ENCODE results near the gene BTBD9. TPM values are rescaled to one million over a fixed set of nuclear protein-coding genes. Genes with fewer than 3 reads are reported as not detected.

The BTBD9 gene
- total RNA-seq, 1 experiment from 2014 or later: 8.9 TPM

- H3K9me3 ChIP-seq (ENCODE audit: control insufficient read depth, low read depth, low read length): no peaks in the 10 kb centered on the region
These were observed 140.1 kb downstream of the BTBD9 start for GRCh38 chr6:38499529-38500096.

More at GRCh38 chr6:38499529-38500096, 140.1 kb downstream of the BTBD9 start:
- Histone ChIP-seq H2BK5ac (ENCODE audit: insufficient read length, low read length) (no peak overlapping the region), H3K4me1 (ENCODE audit: insufficient read depth, low read length) (no peaks in the 10 kb centered on the region; the same call in 1 of the 2 replicates), H2BK120ac (ENCODE audit: low read depth, low read length, poor library complexity, severe bottlenecking) (no peak overlapping the region), H3K4me2 (ENCODE audit: insufficient read depth, insufficient read length, low read length) (no peak overlapping the region), H3K27me3 (ENCODE audit: insufficient read depth, low read length) (no peaks in the 10 kb centered on the region), H2BK15ac (ENCODE audit: low read depth, low read length) (no peak overlapping the region), H4K8ac (replicated peaks; ENCODE audit: insufficient read length, low read depth, low read length) (no peak overlapping the region), H4K91ac (ENCODE audit: insufficient read length, low read depth, low read length) (no peak overlapping the region), H4K5ac (ENCODE audit: insufficient read length, low read depth, low read length) (no peak overlapping the region), H2BK20ac (ENCODE audit: low read depth, low read length, poor library complexity, severe bottlenecking) (no peak overlapping the region), H3K23ac (ENCODE audit: insufficient read length, low read depth, low read length) (no peak overlapping the region), H2AFZ (ENCODE audit: low read length) (no peak overlapping the region), H2BK12ac (ENCODE audit: insufficient read length, low read depth, low read length) (no peak overlapping the region), H2AK5ac (ENCODE audit: insufficient read length, low read length) (no peak overlapping the region), H3K14ac (ENCODE audit: insufficient read depth, low read length) (no peak overlapping the region), H3K79me2 (ENCODE audit: insufficient read depth, low read length) (no peaks in the 10 kb centered on the region), H3K4ac (ENCODE audit: low read depth, low read length) (no peak overlapping the region), H3K27ac (ENCODE audit: insufficient read length, low read depth, low read length) (no peak overlapping the region), H3K23me2 (ENCODE audit: insufficient read length, low read depth, low read length, poor library complexity, severe bottlenecking) (no peaks in the 10 kb centered on the region), H3K56ac (ENCODE audit: insufficient read length, low read depth, low read length) (no peak overlapping the region), H4K20me1 (ENCODE audit: control insufficient read depth, insufficient read depth, insufficient read length) (no peaks in the 10 kb centered on the region), H3K18ac (ENCODE audit: insufficient read length, low read depth, low read length) (no peak overlapping the region), H3T11ph (ENCODE audit: low read length) (no peak overlapping the region), H3K79me1 (ENCODE audit: insufficient read depth, low read depth, low read length, poor library complexity, severe bottlenecking) (no peaks in the 10 kb centered on the region), H3K9ac (ENCODE audit: extremely low read depth, insufficient read length, low read length) (no peak overlapping the region)
- no peaks in the 10 kb centered on the region for H3K36me3 Mint-ChIP-seq (ENCODE audit: insufficient read depth in 1 of 3, low read depth in 3 of 3)
- no peaks in the 10 kb centered on the region for H3K4me1 Mint-ChIP-seq
- H3K4me3 Mint-ChIP-seq: no peak overlapping the region
- no peaks in the 10 kb centered on the region for H3K27me3 Mint-ChIP-seq (ENCODE audit: low read depth)
- H3K9me3 Mint-ChIP-seq: no peaks in the 10 kb centered on the region
- no CpG with 5 or more reads among the region's 5 CpGs for WGBS (ENCODE audit: extremely low coverage, insufficient read length, low lambda C conversion rate)
- DNase-seq: no peak
- no peak overlapping the region for H3K27ac Mint-ChIP-seq
- TF ChIP-seq CTCF (conservative IDR thresholded peaks at IDR 0.05): no peak

All from H9 (cell line).